ENCODE results near the gene RNF180. TPM values are rescaled to one million over a fixed set of nuclear protein-coding genes. Genes with fewer than 3 reads are reported as not detected.
"Not testable (repeated sequence)": the region's sequence is repeated elsewhere in the genome, so short reads cannot be mapped to it uniquely, and the experiment has no call there.

RNF180 gene
- total RNA-seq, 1 experiment from 2014 or later: 3.1 TPM

DNA sequence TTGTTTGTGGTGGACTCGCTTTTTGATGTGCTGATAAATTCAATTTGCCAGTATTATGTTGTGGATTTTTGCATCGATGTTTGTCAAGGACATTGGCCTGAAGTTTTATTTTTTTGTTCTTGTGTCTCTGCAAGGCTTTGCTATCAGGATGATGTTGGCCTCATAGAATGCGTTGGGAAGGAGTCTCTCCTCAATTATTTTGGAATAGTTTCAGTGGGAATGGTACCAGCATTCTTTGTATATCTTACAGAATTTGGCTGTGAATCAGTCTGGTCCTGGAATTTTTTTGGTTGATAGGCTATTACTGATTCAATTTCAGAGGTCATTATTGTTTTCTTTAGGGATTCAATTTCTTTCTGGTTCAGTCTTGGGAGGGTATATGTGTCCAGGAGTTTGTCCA lies 198.8 kb downstream of the RNF180 start:
- DNase-seq (ENCODE audit: low read depth): no peak

DNA sequence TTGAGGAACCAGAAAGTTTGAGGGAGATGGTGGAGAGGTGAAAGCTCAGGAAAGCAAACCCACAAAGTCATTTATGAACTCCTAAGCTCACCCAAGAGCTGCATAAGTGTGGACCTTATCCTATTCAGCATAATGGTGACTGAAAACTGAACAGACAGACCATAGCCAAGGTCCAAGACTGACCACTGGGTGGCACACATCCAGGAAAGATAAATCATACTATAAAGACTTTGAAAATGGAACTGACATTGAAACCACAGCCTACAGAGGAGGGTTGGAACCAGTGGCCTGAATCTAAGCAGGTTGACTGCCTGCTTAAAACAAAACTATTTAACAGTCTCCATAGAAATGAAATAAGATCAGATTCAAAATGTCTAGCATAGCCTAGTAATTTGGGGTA lies 219.1 kb downstream of the RNF180 start:
- peak; percentile 35 for DNase-seq (ENCODE audit: low read depth)

DNA sequence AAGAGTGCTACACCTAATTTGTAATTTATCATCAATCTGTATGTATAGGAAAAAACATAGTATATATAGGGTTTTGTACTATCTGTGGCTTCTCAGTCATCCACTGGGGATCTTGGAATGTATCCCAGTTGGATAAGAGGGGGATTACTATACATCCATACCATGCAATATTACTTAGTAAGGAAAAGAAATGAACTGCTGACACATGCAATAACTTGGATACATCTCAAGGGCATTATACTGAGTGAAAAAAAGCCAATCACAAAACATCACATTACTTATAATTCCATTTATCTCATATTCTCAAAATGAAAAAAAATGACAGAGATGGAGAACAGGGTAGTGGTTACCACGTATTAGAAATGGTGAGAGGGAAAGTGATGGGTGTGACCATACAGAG lies 231.9 kb downstream of the RNF180 start:
- no peak for DNase-seq (ENCODE audit: low read depth)

DNA sequence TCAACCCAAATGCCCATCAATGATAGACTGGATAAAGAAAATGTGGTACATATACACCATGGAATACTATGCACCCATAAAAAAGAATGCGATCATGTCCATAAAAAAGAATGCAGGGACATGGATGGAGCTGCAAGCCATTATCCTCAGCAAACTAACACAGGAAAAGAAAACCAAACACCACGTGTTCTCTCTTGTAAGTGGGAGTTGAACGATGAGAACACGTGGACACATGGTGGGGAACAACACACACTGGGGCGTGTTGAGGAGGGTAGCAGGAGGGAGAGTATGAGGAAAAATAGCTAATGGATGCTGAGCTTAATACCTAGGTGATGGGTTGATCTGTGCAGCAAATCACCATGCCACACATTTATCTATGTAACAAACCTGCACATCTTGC lies 233.1 kb downstream of the RNF180 start:
- not testable (repeated sequence) for DNase-seq (ENCODE audit: low read depth)

DNA sequence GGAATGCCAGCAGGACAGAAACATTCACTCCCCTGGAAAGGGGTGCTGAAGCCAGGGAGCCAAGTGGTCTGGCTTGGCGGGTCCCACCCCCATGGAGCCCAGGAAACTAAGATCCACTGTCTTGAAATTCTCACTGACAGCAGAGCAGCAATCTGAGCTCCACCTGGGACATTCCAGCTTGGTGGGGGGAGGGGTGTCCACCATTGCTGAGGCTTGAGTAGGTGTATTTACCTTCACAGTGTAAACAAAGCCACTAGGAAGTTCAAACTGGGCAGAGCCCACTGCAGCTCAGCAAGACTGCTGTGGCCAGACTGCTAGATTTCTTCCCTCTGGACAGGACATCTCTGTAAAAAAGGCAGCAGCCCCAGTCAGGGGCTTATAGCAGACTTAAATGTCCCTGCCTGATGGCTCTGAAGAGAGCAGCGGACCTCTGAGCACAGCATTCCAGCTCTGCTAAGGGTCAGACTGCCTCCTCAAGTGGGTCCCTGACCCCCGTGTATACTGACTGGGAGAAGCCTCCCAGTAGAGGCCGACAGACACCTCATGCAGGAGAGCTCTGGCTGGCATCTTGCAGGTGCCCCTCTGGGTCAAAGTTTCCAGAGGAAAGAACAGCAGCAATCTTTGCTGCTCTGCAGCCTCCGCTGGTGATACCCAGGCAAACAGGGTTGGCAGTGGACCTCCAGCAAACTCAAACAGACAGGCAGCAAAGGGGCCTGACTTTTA lies 241.6 kb downstream of the RNF180 start:
- DNase-seq (ENCODE audit: low read depth): not testable (repeated sequence)

DNA sequence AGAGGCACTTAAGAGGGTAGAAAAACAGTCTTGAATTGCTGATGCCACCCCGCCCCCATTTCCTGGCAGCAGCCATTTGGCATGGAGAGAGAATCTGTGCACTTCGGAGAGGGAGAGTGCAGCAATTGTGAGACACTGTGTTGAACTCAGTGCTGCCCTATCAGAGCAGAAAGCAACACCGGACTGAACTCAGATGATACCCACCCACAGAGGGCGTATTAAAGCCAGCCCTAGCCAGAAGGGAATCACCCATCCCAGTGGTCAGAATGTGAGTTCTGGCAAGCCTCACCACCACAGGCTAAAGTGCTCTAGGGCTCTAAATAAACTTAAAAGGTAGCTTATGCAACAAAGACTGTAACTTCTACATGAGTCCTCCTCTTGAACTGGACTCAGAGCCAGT lies 251.7 kb downstream of the RNF180 start:
- no peak for DNase-seq (ENCODE audit: low read depth)

DNA sequence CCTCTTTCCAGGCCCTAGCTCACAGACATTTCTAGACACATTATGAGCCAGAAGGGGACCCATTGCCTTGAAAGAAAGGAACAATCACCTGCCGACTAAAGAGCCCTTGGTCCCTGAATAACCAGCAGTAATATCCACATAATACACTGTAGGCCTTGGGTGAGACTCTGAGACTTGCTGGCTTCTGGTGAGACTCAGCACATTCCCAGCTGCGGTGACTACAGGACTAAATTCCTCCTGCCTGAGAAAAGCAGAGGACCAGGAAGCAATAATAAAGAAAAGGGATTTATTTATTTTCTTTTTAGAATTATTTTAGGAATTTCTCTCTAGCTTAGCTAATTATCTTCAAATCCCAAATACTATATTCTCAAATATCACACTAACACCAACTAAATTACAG lies 252.4 kb downstream of the RNF180 start:
- DNase-seq (ENCODE audit: low read depth): no peak

Other genes with a start within 250 kb of the RNF180 start
- not detected in 2 replicates for gene HTR1A, start 203.4 kb upstream of the RNF180 start, total RNA-seq (2014; rRNA removed)